HepG2 (cell line): ENCODE measurements around the gene CTNNA1. TPM values are rescaled to one million over a fixed set of nuclear protein-coding genes. Genes with fewer than 3 reads are reported as not detected.

Experiments
- AHDC1 ChIP-seq: sonication (generic); formaldehyde crosslinking; IDR thresholded peaks from 2 replicates; pipeline ENCODE4 v1.5.1; 2020; ENCODE audit warnings: mild to moderate bottlenecking, missing genetic modification reagents, borderline replicate concordance
- ETV5 ChIP-seq: IDR thresholded peaks from 2 replicates; pipeline ENCODE4 v1.6.1; 2018; ENCODE audit warnings: missing biosample characterization, missing genetic modification reagents, inconsistent platforms, borderline replicate concordance
- GATAD2A ChIP-seq: IDR thresholded peaks from 2 replicates; pipeline ENCODE4 v1.6.1; 2016
- KLF16 ChIP-seq, 2 experiments: sonication (generic) in 1 of 2; formaldehyde crosslinking in 1 of 2; IDR thresholded peaks; 2 replicates each; pipeline versions ENCODE4 v1.6.1 to v1.8.0; 2016 to 2023; ENCODE audit warnings: missing genetic modification reagents in 2 of 2, missing compliant biosample characterization in 1 of 2
- MBD4 ChIP-seq: IDR thresholded peaks from 2 replicates; pipeline ENCODE4 v1.6.1; 2012; ENCODE audit warnings: low read length, inconsistent platforms, borderline replicate concordance
- NR2F6 ChIP-seq, 2 experiments: IDR thresholded peaks; 2 replicates each; pipeline ENCODE4 v1.6.1; 2016; ENCODE audit warnings: antibody characterized with exemption in 1 of 2, mild to moderate bottlenecking in 1 of 2
- PAXIP1 ChIP-seq: sonication (generic); formaldehyde crosslinking; conservative IDR thresholded peaks from 2 replicates; pipeline ENCODE4 v1.4.0; 2020; ENCODE audit warnings: mild to moderate bottlenecking, missing genetic modification reagents, moderate library complexity
- REL ChIP-seq: sonication (generic); formaldehyde crosslinking; conservative IDR thresholded peaks from 2 replicates; pipeline ENCODE4 v1.8.0; 2022; ENCODE audit warnings: mild to moderate bottlenecking, missing genetic modification reagents, moderate library complexity
- SMAD1 ChIP-seq: sonication (generic); formaldehyde crosslinking; IDR thresholded peaks from 2 replicates; pipeline ENCODE4 v1.4.0; 2020; ENCODE audit warnings: missing genetic modification reagents, low read depth, mild to moderate bottlenecking, borderline replicate concordance
- SMARCE1 ChIP-seq: fragments of 450-650 bp; IDR thresholded peaks from 2 replicates; pipeline ENCODE4 v1.6.1; 2017; ENCODE audit warnings: borderline replicate concordance
- THAP7 ChIP-seq: sonication (generic); formaldehyde crosslinking; IDR thresholded peaks from 2 replicates; pipeline ENCODE4 v1.8.1; 2023; ENCODE audit warnings: mild to moderate bottlenecking, missing genetic modification reagents
- THYN1 ChIP-seq: sonication (generic); formaldehyde crosslinking; IDR thresholded peaks from 2 replicates; pipeline ENCODE4 v1.8.1; 2023; ENCODE audit warnings: low read depth, mild to moderate bottlenecking, moderate library complexity, missing genetic modification reagents, borderline replicate concordance
- TSC22D2 ChIP-seq: sonication (generic); formaldehyde crosslinking; IDR thresholded peaks from 2 replicates; pipeline ENCODE4 v1.5.1; 2020; ENCODE audit warnings: missing genetic modification reagents, mild to moderate bottlenecking, borderline replicate concordance
- YEATS4 ChIP-seq: sonication (generic); formaldehyde crosslinking; IDR thresholded peaks from 2 replicates; pipeline ENCODE4 v1.4.0; 2020; ENCODE audit warnings: missing genetic modification reagents, borderline replicate concordance
- ZFP82 ChIP-seq: sonication (generic); formaldehyde crosslinking; IDR thresholded peaks from 2 replicates; pipeline ENCODE4 v1.5.1; 2020; ENCODE audit warnings: mild to moderate bottlenecking, missing genetic modification reagents, borderline replicate concordance
- ZMYM4 ChIP-seq: sonication (generic); formaldehyde crosslinking; IDR thresholded peaks from 2 replicates; pipeline ENCODE4 v1.8.1; 2023; ENCODE audit warnings: mild to moderate bottlenecking, missing genetic modification reagents
- ZNF414 ChIP-seq: sonication (generic); formaldehyde crosslinking; IDR thresholded peaks from 2 replicates; pipeline ENCODE4 v1.5.0; 2020; ENCODE audit warnings: missing genetic modification reagents
- ZNF446 ChIP-seq: sonication (generic); formaldehyde crosslinking; IDR thresholded peaks from 2 replicates; pipeline ENCODE4 v1.5.0; 2020; ENCODE audit warnings: mild to moderate bottlenecking, missing genetic modification reagents
- ZNF674 ChIP-seq: sonication (generic); formaldehyde crosslinking; IDR thresholded peaks from 2 replicates; pipeline ENCODE4 v1.5.0; 2020; ENCODE audit warnings: low read depth, mild to moderate bottlenecking, missing genetic modification reagents
- polyA plus RNA-seq, 8 experiments: library from polyadenylated mRNA; depleted of rRNA in 3 of 8; stranded (reverse) in 7 of 8; unstranded in 1 of 8; fragments of >200 nt; fragmentation: Illumina TruSeq in 4 of 8; extraction: Trizol in 4 of 8; gene quantifications; 2 replicates each; pipeline versions ENCODE4 v1.2.1 to v1.2.3, GENCODE V29; 2011 to 2016; ENCODE audit warnings: low read depth in 4 of 8, missing spikeins in 1 of 8, mixed read lengths in 1 of 8; ENCODE audit not compliant: insufficient read depth in 1 of 8
- total RNA-seq, 5 experiments: library from RNA; depleted of rRNA; stranded (reverse); fragments of >200 nt; fragmentation: Illumina TruSeq; extraction: Trizol; gene quantifications; 2 replicates each; pipeline ENCODE4 v1.2.3, GENCODE V29; 2016; ENCODE audit warnings: low read depth in 1 of 5

CTNNA1 gene
- total and polyA plus RNA-seq, 2 of the 13 experiments (the other 11 are each of a cell fraction or from before 2014, with no cell fraction given), result 66.8 to 162 TPM

GRCh38 chr5:138725818-138726416 lies 27.3 kb upstream of the CTNNA1 start (continued):
- TF ChIP-seq AHDC1 (CRISPR knock-in tag) (peak; percentile 47; the same call in 1 of the 2 replicates), KLF16 (CRISPR knock-in tag; IDR thresholded peaks at IDR 0.05) (no peak), ZNF414 (CRISPR knock-in tag) (no peak), ZFP82 (CRISPR knock-in tag) (no peak), YEATS4 (CRISPR knock-in tag) (0 out of 2 replicates have a peak, but pooled peaks have one; percentile 29), SMARCE1 (no peak), THYN1 (CRISPR knock-in tag) (no peak), NR2F6 (IDR thresholded peaks at IDR 0.05) (peak; percentile 27; the same call in 1 of the 2 replicates), NR2F6 (CRISPR knock-in tag; IDR thresholded peaks at IDR 0.05) (peak; percentile 20; the same call in 1 of the 2 replicates), REL (CRISPR knock-in tag) (no peak), TSC22D2 (no peak), GATAD2A (CRISPR knock-in tag) (no peak; the same call in 1 of the 2 replicates), MBD4 (no peak), ZMYM4 (peak; percentile 57; the same call in 1 of the 2 replicates), SMAD1 (CRISPR knock-in tag) (no peak), THAP7 (CRISPR knock-in tag) (no peak), ZNF446 (CRISPR knock-in tag) (no peak), ZNF674 (no peak), ETV5 (CRISPR knock-in tag) (no peak; the same call in 1 of the 2 replicates), PAXIP1 (peak; percentile 83)
